Measurements from ENCODE around the gene DUSP22.

DUSP22 gene

GRCh38 chr6:326896-327537 is 34.7 kb downstream of the DUSP22 start:
- no peak for DNase-seq

GRCh38 chr6:327538-328116 is 35.3 kb downstream of the DUSP22 start:
- DNase-seq: no peak

GRCh38 chr6:328136-328670 is 35.9 kb downstream of the DUSP22 start:
- DNase-seq: no peak

GRCh38 chr6:328924-329323 is 36.6 kb downstream of the DUSP22 start:
- DNase-seq: no peak

- DNase-seq: no peak
Measured at GRCh38 chr6:329888-330691, 37.8 kb downstream of the DUSP22 start.

GRCh38 chr6:330948-331347 is 38.7 kb downstream of the DUSP22 start:
- DNase-seq: no peak

GRCh38 chr6:331622-332521 is 39.6 kb downstream of the DUSP22 start:
- no peak for DNase-seq

GRCh38 chr6:332671-333070 is 40.4 kb downstream of the DUSP22 start:
- DNase-seq: no peak

- DNase-seq: no peak
Measured at GRCh38 chr6:333379-334002, 41.2 kb downstream of the DUSP22 start.

- DNase-seq: no peak
Measured at GRCh38 chr6:334536-335510, 42.5 kb downstream of the DUSP22 start.

GRCh38 chr6:335572-335971 is 43.3 kb downstream of the DUSP22 start:
- DNase-seq: no peak

- no peak for DNase-seq
Measured at GRCh38 chr6:336159-337114, 44.1 kb downstream of the DUSP22 start.

- no peak for DNase-seq
Measured at GRCh38 chr6:337805-338368, 45.6 kb downstream of the DUSP22 start.

GRCh38 chr6:338815-339262 is 46.6 kb downstream of the DUSP22 start:
- DNase-seq: no peak

GRCh38 chr6:339480-339879 is 47.2 kb downstream of the DUSP22 start:
- no peak for DNase-seq

- DNase-seq: no peak
Measured at GRCh38 chr6:340186-340955, 48.1 kb downstream of the DUSP22 start.

GRCh38 chr6:340991-341827 is 48.9 kb downstream of the DUSP22 start:
- no peak for DNase-seq

Data from NCI-H2107 (cell line).